GM23338 (cell line): ENCODE measurements around the gene TUBB1. TPM values are rescaled to one million over a fixed set of nuclear protein-coding genes. Genes with fewer than 3 reads are reported as not detected.

Experiments
- ATAC-seq: fragments of 200-7000 bp; cut with Tn5 transposase; 3 replicates; pipeline ENCODE4 v1.9.1; 2020
- DNase-seq: peaks from one replicate; pipeline ENCODE4 v3.0.0-alpha.2; 2015; ENCODE audit warnings: low spot score
- H2AFZ ChIP-seq: fragments of 200-600 bp; sonication (generic); 2 replicates; pipeline ENCODE4 v1.8.0; 2016; ENCODE audit warnings: antibody characterized with exemption, mild to moderate bottlenecking, moderate library complexity
- H3F3A ChIP-seq: fragments of 200-600 bp; sonication (generic); replicated peaks from 2 replicates; pipeline ENCODE4 v1.8.0; 2017; ENCODE audit warnings: antibody characterized with exemption, mixed run types, low read depth
- H3K27ac ChIP-seq: fragments of 200-600 bp; sonication (generic); 2 replicates; pipeline ENCODE4 v1.6.1; 2016; ENCODE audit warnings: low read depth
- H3K27me3 ChIP-seq: fragments of 200-600 bp; sonication (generic); 2 replicates; pipeline ENCODE4 v1.8.0; 2016; ENCODE audit warnings: mild to moderate bottlenecking, mixed run types, moderate library complexity; ENCODE audit not compliant: insufficient read depth
- H3K36me3 ChIP-seq: fragments of 200-600 bp; sonication (generic); 2 replicates; pipeline ENCODE4 v1.8.0; 2016; ENCODE audit warnings: mild to moderate bottlenecking; ENCODE audit not compliant: insufficient read depth
- H3K4me1 ChIP-seq: fragments of 200-600 bp; sonication (generic); 2 replicates; pipeline ENCODE4 v1.8.0; 2016; ENCODE audit warnings: mild to moderate bottlenecking, moderate library complexity; ENCODE audit not compliant: insufficient read depth
- H3K4me2 ChIP-seq: fragments of 200-600 bp; sonication (generic); 2 replicates; pipeline ENCODE4 v1.7.1; 2017; ENCODE audit warnings: mixed run types
- H3K4me3 ChIP-seq: fragments of 200-600 bp; sonication (generic); 2 replicates; pipeline ENCODE4 v1.6.1; 2016; ENCODE audit warnings: mixed run types
- H3K79me2 ChIP-seq: fragments of 200-600 bp; sonication (generic); replicated peaks from 2 replicates; pipeline ENCODE4 v1.8.0; 2017; ENCODE audit warnings: mild to moderate bottlenecking; ENCODE audit not compliant: insufficient read depth
- H3K9me2 ChIP-seq: fragments of 200-600 bp; sonication (generic); 2 replicates; pipeline ENCODE4 v1.8.0; 2017; ENCODE audit not compliant: insufficient read depth
- H4K20me1 ChIP-seq: fragments of 200-600 bp; sonication (generic); replicated peaks from 2 replicates; pipeline ENCODE4 v1.8.0; 2017; ENCODE audit warnings: mild to moderate bottlenecking; ENCODE audit not compliant: insufficient read depth
- H3K27ac Mint-ChIP-seq: 2 replicates; pipeline ENCODE4 v1.8.0; 2020; ENCODE audit warnings: inconsistent platforms, mild to moderate bottlenecking, moderate library complexity, mixed read lengths
- H3K27me3 Mint-ChIP-seq: 3 replicates; pipeline ENCODE4 v1.8.0; 2022; ENCODE audit warnings: low read depth, mild to moderate bottlenecking, moderate library complexity, mixed read lengths, inconsistent platforms; ENCODE audit not compliant: insufficient read depth, poor library complexity
- H3K36me3 Mint-ChIP-seq: 3 replicates; pipeline ENCODE4 v1.8.0; 2021; ENCODE audit warnings: low read depth, mild to moderate bottlenecking, inconsistent platforms, moderate library complexity, mixed read lengths
- H3K4me1 Mint-ChIP-seq: 3 replicates; pipeline ENCODE4 v1.8.0; 2020; ENCODE audit warnings: mild to moderate bottlenecking, inconsistent platforms, mixed read lengths
- H3K4me3 Mint-ChIP-seq: 3 replicates; pipeline ENCODE4 v1.8.0; 2021; ENCODE audit warnings: moderate library complexity, mild to moderate bottlenecking, inconsistent platforms, mixed read lengths
- H3K9me3 Mint-ChIP-seq: 3 replicates; pipeline ENCODE4 v1.8.0; 2020; ENCODE audit warnings: moderate library complexity, mild to moderate bottlenecking, inconsistent platforms, mixed read lengths
- polyA plus RNA-seq: library from polyadenylated mRNA; unstranded; fragments of >200 nt; fragmentation: Nextera tagmentation; extraction: Ambion mirVana; gene quantifications from 2 replicates; pipeline ENCODE4 v1.2.1, GENCODE V29; 2016
- total RNA-seq: library from RNA; depleted of rRNA; stranded (reverse); fragments of >200 nt; shearing (Covaris generic); gene quantifications from 2 replicates; pipeline ENCODE4 v1.2.3, GENCODE V29; 2014
- TF ChIP-seq, protein P1 (sequence below): fragments of 250-450 bp; sonication (Bioruptor Pico); IDR thresholded peaks from 2 replicates; pipeline ENCODE4 v1.5.0; 2020; ENCODE audit warnings: mild to moderate bottlenecking, moderate library complexity
- TF ChIP-seq, protein P2 (sequence below), 2 experiments: fragments of 200-600 bp in 1 of 2; sonication (generic) in 1 of 2; conservative IDR thresholded peaks; 2 replicates each; pipeline versions ENCODE4 v1.5.1 to v1.6.1; 2016 to 2017; ENCODE audit warnings: antibody characterized with exemption in 2 of 2, low read depth in 2 of 2, mild to moderate bottlenecking in 2 of 2, moderate library complexity in 1 of 2
- TF ChIP-seq, protein P3 (sequence below): IDR thresholded peaks from one replicate; pipeline ENCODE4 v1.6.1; 2018; ENCODE audit warnings: antibody characterized with exemption; ENCODE audit not compliant: unreplicated experiment

TUBB1 gene
- total and polyA plus RNA-seq, 2 experiments from 2014 or later, result not detected

DNA sequence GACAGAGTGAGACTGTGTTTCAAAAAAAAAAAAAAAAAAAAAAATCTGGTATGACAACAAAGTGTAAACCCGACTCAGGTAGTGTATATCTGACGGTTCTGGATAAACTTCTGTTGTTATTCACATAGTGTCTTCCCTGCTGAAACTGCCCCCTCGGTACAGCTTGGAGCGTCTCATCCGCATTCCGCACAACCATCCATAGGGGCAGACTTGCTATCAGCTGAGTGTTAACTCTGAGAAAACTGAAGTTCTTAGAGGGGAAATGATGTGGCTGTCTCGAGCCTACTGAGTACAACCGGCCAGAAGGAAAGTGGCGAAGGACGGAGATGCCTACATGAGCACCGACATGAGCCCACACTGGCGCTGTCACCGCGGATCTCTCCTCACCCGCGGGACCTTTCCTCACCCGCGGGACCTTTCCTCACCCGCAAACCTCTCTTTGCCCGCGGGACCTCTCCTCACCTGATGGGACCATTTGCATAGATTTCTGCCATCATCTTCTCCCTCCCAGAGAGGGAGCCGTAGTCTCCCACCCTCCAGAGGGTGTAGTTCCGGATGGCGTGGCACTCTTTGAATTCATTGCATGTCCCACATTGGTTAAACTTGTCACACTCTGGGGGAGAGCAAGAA lies 22.0 kb upstream of the TUBB1 start:
- DNase-seq (peak; percentile 23), ATAC-seq (peak; percentile 44)
- Mint-ChIP-seq H3K4me3 (no peak overlapping the region), H3K27ac (no peak overlapping the region), H3K4me1 (no peaks in the 10 kb centered on the region), H3K27me3 (peaks cover 8% of the 10 kb centered on the region), H3K9me3 (no peaks in the 10 kb centered on the region), H3K36me3 (peaks cover 54% of the 10 kb centered on the region)
- Histone ChIP-seq H4K20me1 (no peaks in the 10 kb centered on the region; the same call in 1 of the 2 replicates), H3K79me2 (no peaks in the 10 kb centered on the region), H3K27ac (no peak overlapping the region), H3K27me3 (no peaks in the 10 kb centered on the region), H3K36me3 (peaks cover 30% of the 10 kb centered on the region; the same call in 1 of the 2 replicates), H3K4me3 (no peak overlapping the region), H3K4me1 (no peaks in the 10 kb centered on the region), H3K9me2 (no peaks in the 10 kb centered on the region), H3F3A (peaks cover 4% of the 10 kb centered on the region; the same call in 1 of the 2 replicates), H3K4me2 (no peak overlapping the region), H2AFZ (no peak overlapping the region)
- TF ChIP-seq, protein P1, sequence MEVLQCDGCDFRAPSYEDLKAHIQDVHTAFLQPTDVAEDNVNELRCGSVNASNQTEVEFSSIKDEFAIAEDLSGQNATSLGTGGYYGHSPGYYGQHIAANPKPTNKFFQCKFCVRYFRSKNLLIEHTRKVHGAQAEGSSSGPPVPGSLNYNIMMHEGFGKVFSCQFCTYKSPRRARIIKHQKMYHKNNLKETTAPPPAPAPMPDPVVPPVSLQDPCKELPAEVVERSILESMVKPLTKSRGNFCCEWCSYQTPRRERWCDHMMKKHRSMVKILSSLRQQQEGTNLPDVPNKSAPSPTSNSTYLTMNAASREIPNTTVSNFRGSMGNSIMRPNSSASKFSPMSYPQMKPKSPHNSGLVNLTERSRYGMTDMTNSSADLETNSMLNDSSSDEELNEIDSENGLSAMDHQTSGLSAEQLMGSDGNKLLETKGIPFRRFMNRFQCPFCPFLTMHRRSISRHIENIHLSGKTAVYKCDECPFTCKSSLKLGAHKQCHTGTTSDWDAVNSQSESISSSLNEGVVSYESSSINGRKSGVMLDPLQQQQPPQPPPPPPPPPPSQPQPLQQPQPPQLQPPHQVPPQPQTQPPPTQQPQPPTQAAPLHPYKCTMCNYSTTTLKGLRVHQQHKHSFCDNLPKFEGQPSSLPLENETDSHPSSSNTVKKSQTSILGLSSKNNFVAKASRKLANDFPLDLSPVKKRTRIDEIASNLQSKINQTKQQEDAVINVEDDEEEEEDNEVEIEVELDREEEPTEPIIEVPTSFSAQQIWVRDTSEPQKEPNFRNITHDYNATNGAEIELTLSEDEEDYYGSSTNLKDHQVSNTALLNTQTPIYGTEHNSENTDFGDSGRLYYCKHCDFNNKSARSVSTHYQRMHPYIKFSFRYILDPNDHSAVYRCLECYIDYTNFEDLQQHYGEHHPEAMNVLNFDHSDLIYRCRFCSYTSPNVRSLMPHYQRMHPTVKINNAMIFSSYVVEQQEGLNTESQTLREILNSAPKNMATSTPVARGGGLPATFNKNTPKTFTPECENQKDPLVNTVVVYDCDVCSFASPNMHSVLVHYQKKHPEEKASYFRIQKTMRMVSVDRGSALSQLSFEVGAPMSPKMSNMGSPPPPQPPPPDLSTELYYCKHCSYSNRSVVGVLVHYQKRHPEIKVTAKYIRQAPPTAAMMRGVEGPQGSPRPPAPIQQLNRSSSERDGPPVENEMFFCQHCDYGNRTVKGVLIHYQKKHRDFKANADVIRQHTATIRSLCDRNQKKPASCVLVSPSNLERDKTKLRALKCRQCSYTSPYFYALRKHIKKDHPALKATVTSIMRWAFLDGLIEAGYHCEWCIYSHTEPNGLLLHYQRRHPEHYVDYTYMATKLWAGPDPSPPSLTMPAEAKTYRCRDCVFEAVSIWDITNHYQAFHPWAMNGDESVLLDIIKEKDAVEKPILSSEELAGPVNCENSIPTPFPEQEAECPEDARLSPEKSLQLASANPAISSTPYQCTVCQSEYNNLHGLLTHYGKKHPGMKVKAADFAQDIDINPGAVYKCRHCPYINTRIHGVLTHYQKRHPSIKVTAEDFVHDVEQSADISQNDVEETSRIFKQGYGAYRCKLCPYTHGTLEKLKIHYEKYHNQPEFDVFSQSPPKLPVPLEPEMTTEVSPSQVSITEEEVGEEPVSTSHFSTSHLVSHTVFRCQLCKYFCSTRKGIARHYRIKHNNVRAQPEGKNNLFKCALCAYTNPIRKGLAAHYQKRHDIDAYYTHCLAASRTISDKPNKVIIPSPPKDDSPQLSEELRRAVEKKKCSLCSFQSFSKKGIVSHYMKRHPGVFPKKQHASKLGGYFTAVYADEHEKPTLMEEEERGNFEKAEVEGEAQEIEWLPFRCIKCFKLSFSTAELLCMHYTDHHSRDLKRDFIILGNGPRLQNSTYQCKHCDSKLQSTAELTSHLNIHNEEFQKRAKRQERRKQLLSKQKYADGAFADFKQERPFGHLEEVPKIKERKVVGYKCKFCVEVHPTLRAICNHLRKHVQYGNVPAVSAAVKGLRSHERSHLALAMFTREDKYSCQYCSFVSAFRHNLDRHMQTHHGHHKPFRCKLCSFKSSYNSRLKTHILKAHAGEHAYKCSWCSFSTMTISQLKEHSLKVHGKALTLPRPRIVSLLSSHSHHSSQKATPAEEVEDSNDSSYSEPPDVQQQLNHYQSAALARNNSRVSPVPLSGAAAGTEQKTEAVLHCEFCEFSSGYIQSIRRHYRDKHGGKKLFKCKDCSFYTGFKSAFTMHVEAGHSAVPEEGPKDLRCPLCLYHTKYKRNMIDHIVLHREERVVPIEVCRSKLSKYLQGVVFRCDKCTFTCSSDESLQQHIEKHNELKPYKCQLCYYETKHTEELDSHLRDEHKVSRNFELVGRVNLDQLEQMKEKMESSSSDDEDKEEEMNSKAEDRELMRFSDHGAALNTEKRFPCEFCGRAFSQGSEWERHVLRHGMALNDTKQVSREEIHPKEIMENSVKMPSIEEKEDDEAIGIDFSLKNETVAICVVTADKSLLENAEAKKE, result no peak
- TF ChIP-seq, protein P2, sequence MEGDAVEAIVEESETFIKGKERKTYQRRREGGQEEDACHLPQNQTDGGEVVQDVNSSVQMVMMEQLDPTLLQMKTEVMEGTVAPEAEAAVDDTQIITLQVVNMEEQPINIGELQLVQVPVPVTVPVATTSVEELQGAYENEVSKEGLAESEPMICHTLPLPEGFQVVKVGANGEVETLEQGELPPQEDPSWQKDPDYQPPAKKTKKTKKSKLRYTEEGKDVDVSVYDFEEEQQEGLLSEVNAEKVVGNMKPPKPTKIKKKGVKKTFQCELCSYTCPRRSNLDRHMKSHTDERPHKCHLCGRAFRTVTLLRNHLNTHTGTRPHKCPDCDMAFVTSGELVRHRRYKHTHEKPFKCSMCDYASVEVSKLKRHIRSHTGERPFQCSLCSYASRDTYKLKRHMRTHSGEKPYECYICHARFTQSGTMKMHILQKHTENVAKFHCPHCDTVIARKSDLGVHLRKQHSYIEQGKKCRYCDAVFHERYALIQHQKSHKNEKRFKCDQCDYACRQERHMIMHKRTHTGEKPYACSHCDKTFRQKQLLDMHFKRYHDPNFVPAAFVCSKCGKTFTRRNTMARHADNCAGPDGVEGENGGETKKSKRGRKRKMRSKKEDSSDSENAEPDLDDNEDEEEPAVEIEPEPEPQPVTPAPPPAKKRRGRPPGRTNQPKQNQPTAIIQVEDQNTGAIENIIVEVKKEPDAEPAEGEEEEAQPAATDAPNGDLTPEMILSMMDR (conservative IDR thresholded peaks at IDR 0.05; ENCODE audit: low read depth in 2 of 2), result 0 out of 4 replicates have a peak, but pooled peaks of 1 of the 2 experiments have one; percentile 5
- TF ChIP-seq, protein P3, sequence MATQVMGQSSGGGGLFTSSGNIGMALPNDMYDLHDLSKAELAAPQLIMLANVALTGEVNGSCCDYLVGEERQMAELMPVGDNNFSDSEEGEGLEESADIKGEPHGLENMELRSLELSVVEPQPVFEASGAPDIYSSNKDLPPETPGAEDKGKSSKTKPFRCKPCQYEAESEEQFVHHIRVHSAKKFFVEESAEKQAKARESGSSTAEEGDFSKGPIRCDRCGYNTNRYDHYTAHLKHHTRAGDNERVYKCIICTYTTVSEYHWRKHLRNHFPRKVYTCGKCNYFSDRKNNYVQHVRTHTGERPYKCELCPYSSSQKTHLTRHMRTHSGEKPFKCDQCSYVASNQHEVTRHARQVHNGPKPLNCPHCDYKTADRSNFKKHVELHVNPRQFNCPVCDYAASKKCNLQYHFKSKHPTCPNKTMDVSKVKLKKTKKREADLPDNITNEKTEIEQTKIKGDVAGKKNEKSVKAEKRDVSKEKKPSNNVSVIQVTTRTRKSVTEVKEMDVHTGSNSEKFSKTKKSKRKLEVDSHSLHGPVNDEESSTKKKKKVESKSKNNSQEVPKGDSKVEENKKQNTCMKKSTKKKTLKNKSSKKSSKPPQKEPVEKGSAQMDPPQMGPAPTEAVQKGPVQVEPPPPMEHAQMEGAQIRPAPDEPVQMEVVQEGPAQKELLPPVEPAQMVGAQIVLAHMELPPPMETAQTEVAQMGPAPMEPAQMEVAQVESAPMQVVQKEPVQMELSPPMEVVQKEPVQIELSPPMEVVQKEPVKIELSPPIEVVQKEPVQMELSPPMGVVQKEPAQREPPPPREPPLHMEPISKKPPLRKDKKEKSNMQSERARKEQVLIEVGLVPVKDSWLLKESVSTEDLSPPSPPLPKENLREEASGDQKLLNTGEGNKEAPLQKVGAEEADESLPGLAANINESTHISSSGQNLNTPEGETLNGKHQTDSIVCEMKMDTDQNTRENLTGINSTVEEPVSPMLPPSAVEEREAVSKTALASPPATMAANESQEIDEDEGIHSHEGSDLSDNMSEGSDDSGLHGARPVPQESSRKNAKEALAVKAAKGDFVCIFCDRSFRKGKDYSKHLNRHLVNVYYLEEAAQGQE, result no peak
